HepG2 (cell line): ENCODE results near the gene LSM3. TPM values are rescaled to one million over a fixed set of nuclear protein-coding genes. Genes with fewer than 3 reads are reported as not detected.

Source experiments
- ATAC-seq: fragments of 200-7000 bp; cut with Tn5 transposase; 3 replicates; pipeline ENCODE4 v1.9.1; 2020; ENCODE audit warnings: mild to moderate bottlenecking, moderate library complexity
- BruUV-seq: library from RNA; stranded (reverse); fragments of 400-500 nt; replicated peaks from 2 replicates; lab custom pipeline; 2021; lab: Mats Ljungman, UMichigan
- CTCF ChIA-PET: fragments of 300-600 bp; formaldehyde crosslinking; extraction: SDS; loops from one replicate; lab custom pipeline; 2021; ENCODE audit warnings: low total read pairs, inconsistent platforms, low intra/inter-chr PET ratio; lab: Yijun Ruan, JAX
- POLR2A ChIA-PET: fragments of 350-600 bp; sonication (Branson Sonifier 250); formaldehyde crosslinking; loops from one replicate; lab custom pipeline; 2020; ENCODE audit warnings: antibody characterized with exemption, inconsistent platforms; lab: Yijun Ruan, JAX
- DNase-seq: peaks from one replicate; pipeline ENCODE4 v3.0.0-alpha.2; 2015; ENCODE audit warnings: low spot score
- FAIRE-seq: peaks from 3 replicates; lab custom pipeline; 2011; peaks lifted over from hg19 to GRCh38; lab: Jason Lieb, UNC
- H2AFZ ChIP-seq: one replicate; pipeline ENCODE4 v1.6.1; 2011; ENCODE audit warnings: low read length, inconsistent platforms
- H3K27ac ChIP-seq: fragments of 300-600 bp; 3 replicates; pipeline ENCODE4 v1.8.0; 2011; ENCODE audit warnings: mixed run types, mild to moderate bottlenecking, mixed read lengths, low read length, inconsistent platforms; ENCODE audit not compliant: insufficient read depth; ENCODE audit errors: extremely low read length
- H3K27me3 ChIP-seq, 2 experiments: fragments of 200-600 bp in 1 of 2; 2 replicates in 1 of 2; 3 replicates in 1 of 2; pipeline versions ENCODE4 v1.6.0 to v1.8.0; 2011; ENCODE audit warnings: low read length in 2 of 2, mild to moderate bottlenecking in 2 of 2, moderate library complexity in 2 of 2, inconsistent platforms in 1 of 2; ENCODE audit not compliant: insufficient read depth in 2 of 2, control insufficient read depth in 1 of 2
- H3K36me3 ChIP-seq, 2 experiments: fragments of 200-600 bp in 1 of 2; replicated peaks in 1 of 2; 2 replicates in 1 of 2; 3 replicates in 1 of 2; pipeline versions ENCODE4 v1.5.1 to v1.8.0; 2011; ENCODE audit warnings: low read length in 2 of 2, inconsistent platforms in 1 of 2; ENCODE audit not compliant: insufficient read depth in 2 of 2, control insufficient read depth in 1 of 2
- H3K4me1 ChIP-seq: 2 replicates; pipeline ENCODE4 v1.5.1; 2012; ENCODE audit warnings: low read length, inconsistent platforms; ENCODE audit not compliant: insufficient read depth
- H3K4me2 ChIP-seq: 2 replicates; pipeline ENCODE4 v1.6.0; 2011; ENCODE audit warnings: low read depth, low read length, inconsistent platforms
- H3K4me3 ChIP-seq, 3 experiments: fragments of 200-600 bp in 1 of 3; sonication (generic), shearing (Covaris generic) in 1 of 3; replicated peaks in 1 of 3; 2 replicates each; pipeline ENCODE4 v1.5.1; 2011 to 2016; ENCODE audit warnings: low read length in 3 of 3, inconsistent platforms in 2 of 3, low read depth in 2 of 3, mild to moderate bottlenecking in 2 of 3, control low read depth in 1 of 3, mixed read lengths in 1 of 3; ENCODE audit not compliant: insufficient read depth in 1 of 3
- H3K79me2 ChIP-seq: one replicate; pipeline ENCODE4 v1.6.1; 2011; ENCODE audit warnings: low read length, inconsistent platforms; ENCODE audit not compliant: insufficient read depth
- H3K9ac ChIP-seq: 2 replicates; pipeline ENCODE4 v1.6.0; 2011; ENCODE audit warnings: mild to moderate bottlenecking, low read depth, low read length, inconsistent platforms; ENCODE audit not compliant: insufficient read depth
- H3K9me3 ChIP-seq: 2 replicates; pipeline ENCODE4 v1.5.1; 2012; ENCODE audit warnings: mild to moderate bottlenecking, low read length
- H4K20me1 ChIP-seq: 2 replicates; pipeline ENCODE4 v1.6.0; 2011; ENCODE audit warnings: inconsistent platforms, mild to moderate bottlenecking, low read length, moderate library complexity; ENCODE audit not compliant: insufficient read depth
- AKAP8 ChIP-seq: sonication (generic); formaldehyde crosslinking; IDR thresholded peaks from 2 replicates; pipeline ENCODE4 v1.5.1; 2020; ENCODE audit warnings: mild to moderate bottlenecking, missing genetic modification reagents
- IRX3 ChIP-seq: sonication (generic); formaldehyde crosslinking; IDR thresholded peaks from 2 replicates; pipeline ENCODE4 v1.8.1; 2023; ENCODE audit warnings: mild to moderate bottlenecking, low read depth, missing genetic modification reagents, borderline replicate concordance
- MED8 ChIP-seq: sonication (generic); formaldehyde crosslinking; IDR thresholded peaks from 2 replicates; pipeline ENCODE4 v1.8.1; 2023; ENCODE audit warnings: mild to moderate bottlenecking, missing genetic modification reagents; ENCODE audit not compliant: insufficient replicate concordance
- MIER3 ChIP-seq: IDR thresholded peaks from 2 replicates; pipeline ENCODE4 v1.6.1; 2016; ENCODE audit warnings: missing compliant biosample characterization, borderline replicate concordance
- NCOA1 ChIP-seq: sonication (generic); formaldehyde crosslinking; IDR thresholded peaks from 2 replicates; pipeline ENCODE4 v1.9.0; 2021; ENCODE audit warnings: missing genetic modification reagents
- NRL ChIP-seq: sonication (generic); formaldehyde crosslinking; IDR thresholded peaks from 2 replicates; pipeline ENCODE4 v1.5.0; 2020; ENCODE audit warnings: missing genetic modification reagents, mild to moderate bottlenecking, moderate library complexity, borderline replicate concordance
- PAX8 ChIP-seq: sonication (generic); formaldehyde crosslinking; IDR thresholded peaks from 2 replicates; pipeline ENCODE4 v1.8.0; 2022; ENCODE audit warnings: mild to moderate bottlenecking, missing genetic modification reagents, borderline replicate concordance
- SRSF9 ChIP-seq: fragments of 200-400 bp; formaldehyde crosslinking; IDR thresholded peaks from 2 replicates; pipeline ENCODE4 v1.6.1; 2018; ENCODE audit warnings: borderline replicate concordance, mild to moderate bottlenecking, low read depth, low read length; ENCODE audit not compliant: insufficient read depth, poor library complexity, severe bottlenecking
- SYNCRIP ChIP-seq: fragments of 200-400 bp; formaldehyde crosslinking; IDR thresholded peaks from 2 replicates; pipeline ENCODE4 v1.6.1; 2018; ENCODE audit warnings: mild to moderate bottlenecking, low read depth, low read length; ENCODE audit not compliant: insufficient read depth
- TCF12 ChIP-seq, 2 experiments: fragments of 450-650 bp in 1 of 2; sonication (generic) in 1 of 2; formaldehyde crosslinking in 1 of 2; IDR thresholded peaks; 2 replicates each; pipeline versions ENCODE4 v1.6.1 to v1.8.0; 2017 to 2022; ENCODE audit warnings: antibody characterized with exemption in 1 of 2, mild to moderate bottlenecking in 1 of 2, missing genetic modification reagents in 1 of 2, moderate library complexity in 1 of 2
- ZBTB44 ChIP-seq: sonication (generic); formaldehyde crosslinking; IDR thresholded peaks from 2 replicates; pipeline ENCODE4 v1.4.0; 2020; ENCODE audit warnings: missing genetic modification reagents
- ZC3H4 ChIP-seq: sonication (generic); formaldehyde crosslinking; IDR thresholded peaks from 2 replicates; pipeline ENCODE4 v1.4.0; 2020; ENCODE audit warnings: missing genetic modification reagents, borderline replicate concordance
- ZNF562 ChIP-seq: sonication (generic); formaldehyde crosslinking; IDR thresholded peaks from 2 replicates; pipeline ENCODE4 v1.8.0; 2022; ENCODE audit warnings: missing genetic modification reagents, borderline replicate concordance
- ZNF644 ChIP-seq: IDR thresholded peaks from 2 replicates; pipeline ENCODE4 v1.6.1; 2016; ENCODE audit warnings: low read depth
- ZNF780A ChIP-seq: sonication (generic); formaldehyde crosslinking; IDR thresholded peaks from 2 replicates; pipeline ENCODE4 v1.8.0; 2022; ENCODE audit warnings: mild to moderate bottlenecking, missing genetic modification reagents, moderate library complexity
- ZNF816 ChIP-seq: sonication (generic); formaldehyde crosslinking; IDR thresholded peaks from 2 replicates; pipeline ENCODE4 v1.8.0; 2022; ENCODE audit warnings: missing genetic modification reagents, mild to moderate bottlenecking, borderline replicate concordance
- ZNF841 ChIP-seq: sonication (generic); formaldehyde crosslinking; IDR thresholded peaks from 2 replicates; pipeline ENCODE4 v1.8.1; 2023; ENCODE audit warnings: missing genetic modification reagents, borderline replicate concordance
- WGBS: methylation state at CpG from one replicate; pipeline ENCODE4 v1.1.6; 2017; ENCODE audit warnings: low lambda C conversion rate; 5-methylcytosine and 5-hydroxymethylcytosine counted together
- in situ Hi-C: cut with HindIII; loops from 2 replicates; pipeline ENCODE4 v1.10.0; 2017; ENCODE audit warnings: low pct_unique_long_range_greater_than_20kb; ENCODE audit not compliant: extremely low pct_ligation_motif_present
- intact Hi-C: fragments of 100-400 bp; cut with micrococcal nuclease; formaldehyde crosslinking; loops from one replicate; pipeline ENCODE4 v1.10.0; 2022; ENCODE audit not compliant: unreplicated experiment
- polyA plus RNA-seq, 8 experiments: library from polyadenylated mRNA; depleted of rRNA in 3 of 8; stranded (reverse) in 7 of 8; unstranded in 1 of 8; fragments of >200 nt; fragmentation: Illumina TruSeq in 4 of 8; extraction: Trizol in 4 of 8; gene quantifications; 2 replicates each; pipeline versions ENCODE4 v1.2.1 to v1.2.3, GENCODE V29; 2011 to 2016; ENCODE audit warnings: low read depth in 4 of 8, missing spikeins in 1 of 8, mixed read lengths in 1 of 8; ENCODE audit not compliant: insufficient read depth in 1 of 8
- total RNA-seq, 5 experiments: library from RNA; depleted of rRNA; stranded (reverse); fragments of >200 nt; fragmentation: Illumina TruSeq; extraction: Trizol; gene quantifications; 2 replicates each; pipeline ENCODE4 v1.2.3, GENCODE V29; 2016; ENCODE audit warnings: low read depth in 1 of 5

Gene LSM3
- total and polyA plus RNA-seq, 2 of the 13 experiments (the other 11 are each of a cell fraction or from before 2014, with no cell fraction given) = 5.1 to 19.4 TPM

GRCh38 chr3:14156201-14156600 lies 22.4 kb upstream of the LSM3 start:
- Histone ChIP-seq H3K27me3 (no peaks in the 10 kb centered on the region), H3K4me2 (no peak overlapping the region), H3K79me2 (no peaks in the 10 kb centered on the region), H3K4me1 (no peaks in the 10 kb centered on the region), H3K36me3 (peaks cover 29 to 69% of the 10 kb centered on the region in 2 experiments), H2AFZ (no peak overlapping the region), H3K9me3 (no peaks in the 10 kb centered on the region), H3K4me3 (no peak overlapping the region), H4K20me1 (peaks cover 2% of the 10 kb centered on the region; the same call in 1 of the 2 replicates), H3K9ac (no peak overlapping the region), H3K27ac (no peak overlapping the region)
- ChIA-PET CTCF (no interaction called here), POLR2A (no interaction called here)
- ATAC-seq (no peak), FAIRE-seq (no peak), DNase-seq (no peak)
- no TSS peak for BruUV-seq
- 96% methylated on average over 7 of the region's 7 CpGs for WGBS
- intact Hi-C loops (no loop called here), in situ Hi-C loops (no loop called here)
- TF ChIP-seq AKAP8 (CRISPR knock-in tag) (no peak), MED8 (CRISPR knock-in tag) (no peak), PAX8 (CRISPR knock-in tag) (no peak)

- no peak for FAIRE-seq
- H4K20me1 ChIP-seq = peaks cover 2% of the 10 kb centered on the region; the same call in 1 of the 2 replicates
- H3K4me1 ChIP-seq = no peaks in the 10 kb centered on the region
- no peak for ATAC-seq
- H3K79me2 ChIP-seq = no peaks in the 10 kb centered on the region
- no peak for DNase-seq
- H3K9ac ChIP-seq = no peak overlapping the region
- in situ Hi-C loops (no loop called here), intact Hi-C loops (no loop called here)
- ChIA-PET CTCF (no interaction called here), POLR2A (no interaction called here)
- BruUV-seq = no TSS peak
- WGBS = 99% methylated on average over 12 of the region's 13 CpGs
- no peak overlapping the region for H3K27ac ChIP-seq
- peaks cover 6% of the 10 kb centered on the region for H3K9me3 ChIP-seq
- no peak overlapping the region for H2AFZ ChIP-seq
- H3K4me2 ChIP-seq = no peak overlapping the region
- peaks cover 24 to 77% of the 10 kb centered on the region in 2 experiments for H3K36me3 ChIP-seq
- no peaks in the 10 kb centered on the region for H3K27me3 ChIP-seq
- no peak overlapping the region for H3K4me3 ChIP-seq
- TF ChIP-seq ZNF644 (CRISPR knock-in tag) (no peak), ZNF780A (CRISPR knock-in tag) (no peak), TCF12 (IDR thresholded peaks at IDR 0.05) (no peak), TCF12 (CRISPR knock-in tag; IDR thresholded peaks at IDR 0.05) (no peak), ZNF562 (no peak), MIER3 (CRISPR knock-in tag) (no peak), ZNF816 (CRISPR knock-in tag) (no peak), NCOA1 (CRISPR knock-in tag) (no peak), NRL (CRISPR knock-in tag) (no peak), SRSF9 (no peak), ZBTB44 (CRISPR knock-in tag) (no peak), IRX3 (CRISPR knock-in tag) (no peak), ZNF841 (CRISPR knock-in tag) (no peak), ZC3H4 (CRISPR knock-in tag) (no peak), SYNCRIP (no peak)
Measured at GRCh38 chr3:14156843-14157561, 21.6 kb upstream of the LSM3 start.
